ENCODE data around the gene UNK. TPM values are rescaled to one million over a fixed set of nuclear protein-coding genes. Genes with fewer than 3 reads are reported as not detected.
A peak's percentile ranks its signal among the peaks of the same experiment; 100 is the strongest.
"Not testable (repeated sequence)": the region's sequence is repeated elsewhere in the genome, so short reads cannot be mapped to it uniquely, and the experiment has no call there.

The UNK gene
- total RNA-seq, 1 donor from 2014 or later = 49.7 TPM

DNA sequence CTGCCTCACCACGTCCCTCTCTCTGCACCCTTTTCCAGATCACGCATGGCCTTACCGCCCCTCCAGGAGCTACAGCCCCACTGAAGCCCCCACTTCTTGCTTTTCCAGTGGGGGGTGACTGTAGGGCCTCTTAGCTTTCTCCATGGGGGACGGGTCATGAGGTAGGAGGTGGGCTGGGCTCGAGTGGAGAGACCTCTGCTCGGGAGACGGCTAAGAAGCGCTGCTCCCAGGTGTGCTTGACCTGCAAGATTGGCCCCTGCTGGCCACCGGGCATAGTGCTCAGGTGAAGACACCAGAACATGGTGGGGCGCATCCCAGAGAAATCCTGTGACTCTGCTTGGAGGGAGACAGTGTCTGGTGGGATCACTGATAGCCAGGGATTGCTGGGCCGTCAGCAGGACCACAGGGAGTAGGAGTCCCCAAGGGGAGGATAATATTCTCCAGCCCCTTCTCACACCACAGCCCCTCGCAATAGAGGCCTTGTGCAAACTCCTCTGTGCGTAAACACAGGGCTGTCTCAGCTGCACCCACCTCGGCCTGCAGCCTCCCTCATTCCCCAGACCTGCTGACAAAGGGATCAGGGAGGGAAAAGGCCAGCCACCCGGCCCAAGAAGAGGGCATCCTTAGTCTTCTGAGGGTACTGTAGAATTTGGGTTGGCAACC, 10.7 kb upstream of the UNK start:
- Mint-ChIP-seq H3K4me1 (ENCODE audit: unreplicated experiment) (peaks cover 36% of the 10 kb centered on the region), H3K4me3 (no peak overlapping the region), H3K9me3 (no peaks in the 10 kb centered on the region), H3K36me3 (peaks cover 33% of the 10 kb centered on the region), H3K27me3 (no peaks in the 10 kb centered on the region), H3K27ac (peak overlapping the region; percentile 59)
- DNase-seq (ENCODE audit: extremely low spot score, unreplicated experiment) = no peak
- TF ChIP-seq CTCF (conservative IDR thresholded peaks at IDR 0.05) = peak; percentile 40

DNA sequence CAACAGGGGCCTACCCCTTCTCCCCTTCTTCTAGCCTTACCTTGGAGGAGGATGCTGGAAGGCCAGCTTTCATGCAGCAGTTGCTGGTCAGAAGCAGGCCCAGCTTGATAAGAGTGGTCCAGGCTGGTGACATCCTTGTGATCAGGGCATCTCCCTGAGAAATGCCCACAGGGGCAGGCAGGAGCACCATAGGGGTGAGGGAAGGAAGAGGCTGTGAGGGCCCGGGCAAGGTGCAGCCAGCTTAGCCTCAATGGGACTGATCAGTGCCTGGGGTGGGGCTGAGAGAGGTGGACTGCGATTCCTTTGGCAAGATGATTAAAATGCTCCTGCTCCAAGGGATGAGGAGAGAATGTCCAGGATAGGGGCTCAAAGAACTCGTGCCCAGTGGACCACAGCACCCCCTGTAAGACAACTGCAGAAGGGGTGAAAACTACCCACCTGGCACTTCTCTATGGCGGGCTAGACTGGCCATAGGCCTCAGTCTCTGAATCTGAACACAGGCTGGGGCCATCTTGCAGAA, 10.1 kb upstream of the UNK start:
- no peak for TF ChIP-seq CTCF (conservative IDR thresholded peaks at IDR 0.05)
- Mint-ChIP-seq H3K4me3 (peak overlapping the region; percentile 13), H3K9me3 (no peaks in the 10 kb centered on the region), H3K27ac (peak overlapping the region; percentile 82), H3K27me3 (peaks cover 1% of the 10 kb centered on the region), H3K36me3 (peaks cover 35% of the 10 kb centered on the region), H3K4me1 (ENCODE audit: unreplicated experiment) (peaks cover 36% of the 10 kb centered on the region)
- DNase-seq (ENCODE audit: extremely low spot score, unreplicated experiment) = no peak

GRCh38 chr17:75774991-75775668, 9.5 kb upstream of the UNK start:
- Mint-ChIP-seq H3K4me1 (ENCODE audit: unreplicated experiment) (peaks cover 40% of the 10 kb centered on the region), H3K27ac (peak overlapping the region; percentile 82), H3K27me3 (peaks cover 5% of the 10 kb centered on the region), H3K36me3 (peaks cover 38% of the 10 kb centered on the region), H3K9me3 (peaks cover 4% of the 10 kb centered on the region), H3K4me3 (peak overlapping the region; percentile 98)
- TF ChIP-seq CTCF (conservative IDR thresholded peaks at IDR 0.05) = no peak
- no peak for DNase-seq (ENCODE audit: extremely low spot score, unreplicated experiment)

DNA sequence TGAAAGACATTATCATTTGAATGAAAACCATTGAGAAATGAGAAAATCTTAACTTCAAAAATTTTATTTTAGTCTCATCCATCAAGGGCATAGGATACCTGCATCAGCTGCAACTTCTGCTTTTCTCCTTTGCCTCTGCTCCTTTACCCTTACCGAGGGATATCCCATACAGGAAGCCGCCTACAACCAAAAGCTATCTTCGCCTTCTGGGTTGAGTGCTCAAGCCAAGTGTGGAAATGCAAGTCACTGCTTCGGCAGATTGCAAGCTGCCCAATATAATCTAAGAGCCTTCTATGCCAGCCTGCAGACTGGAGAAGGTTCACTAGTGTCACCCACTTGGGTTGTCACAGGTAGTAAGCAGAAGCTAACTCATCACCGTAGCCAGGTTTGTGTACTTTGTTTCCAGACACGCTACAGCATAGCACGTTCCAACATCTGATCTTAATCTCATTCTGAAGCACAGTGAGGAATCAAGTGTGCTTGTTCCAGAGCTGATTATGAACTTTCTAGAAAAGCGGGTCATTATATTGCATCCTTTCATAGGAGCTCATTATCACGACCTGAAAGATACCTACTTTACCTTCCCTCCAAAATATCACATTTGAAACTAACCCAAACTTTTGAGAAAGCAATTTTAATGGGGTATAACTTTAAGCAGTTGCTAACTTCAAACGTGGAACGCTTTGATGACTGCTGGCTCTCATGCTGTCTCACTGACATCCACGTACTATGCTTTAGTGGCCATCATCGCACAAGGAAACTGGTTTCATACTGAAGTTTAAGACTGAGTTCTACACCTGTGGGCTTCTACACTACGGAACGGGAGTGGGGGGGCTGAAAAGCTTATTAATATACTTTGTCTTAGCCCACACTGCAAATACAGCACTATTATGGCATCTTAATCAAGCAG, 8.0 kb upstream of the UNK start:
- peaks cover 5% of the 10 kb centered on the region for H3K9me3 Mint-ChIP-seq
- H3K27me3 Mint-ChIP-seq = peaks cover 5% of the 10 kb centered on the region
- peak overlapping the region; percentile 82 for H3K27ac Mint-ChIP-seq
- TF ChIP-seq CTCF (conservative IDR thresholded peaks at IDR 0.05) = no peak
- peak overlapping the region; percentile 98 for H3K4me3 Mint-ChIP-seq
- peaks cover 36% of the 10 kb centered on the region for H3K4me1 Mint-ChIP-seq (ENCODE audit: unreplicated experiment)
- DNase-seq (ENCODE audit: extremely low spot score, unreplicated experiment) = no peak
- H3K36me3 Mint-ChIP-seq = peaks cover 38% of the 10 kb centered on the region

DNA sequence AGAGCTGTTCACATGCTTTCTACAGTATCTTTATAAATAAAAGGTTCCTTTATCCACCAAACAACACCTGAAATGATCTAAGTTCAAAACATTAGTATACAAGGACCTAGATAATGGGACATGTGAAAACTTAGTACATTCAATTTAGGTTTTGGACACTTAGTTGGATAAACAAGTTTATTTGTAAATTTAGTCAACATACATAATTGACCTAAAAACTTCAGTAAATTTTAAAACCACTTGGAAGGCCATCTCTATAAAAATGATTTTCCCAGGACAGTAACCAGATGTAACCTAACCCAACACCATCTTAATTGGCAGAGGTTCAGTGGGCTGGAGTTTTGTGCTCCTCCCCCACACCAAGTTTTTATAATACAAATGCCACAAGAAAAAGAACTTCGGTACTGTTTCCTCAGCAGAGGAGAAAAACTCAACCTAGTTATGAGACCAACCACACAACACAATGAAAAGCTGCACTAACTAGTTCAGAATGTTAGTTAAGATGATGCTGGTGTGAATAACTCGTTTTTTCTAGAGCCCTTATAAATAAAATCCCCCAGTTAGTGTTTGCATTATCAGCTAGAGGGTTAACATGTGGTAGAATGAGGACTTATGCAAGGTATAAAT, 7.2 kb upstream of the UNK start:
- H3K4me1 Mint-ChIP-seq (ENCODE audit: unreplicated experiment) = peaks cover 31% of the 10 kb centered on the region
- peak overlapping the region; percentile 98 for H3K4me3 Mint-ChIP-seq
- H3K27ac Mint-ChIP-seq = peak overlapping the region; percentile 82
- TF ChIP-seq CTCF (conservative IDR thresholded peaks at IDR 0.05) = no peak
- no peak for DNase-seq (ENCODE audit: extremely low spot score, unreplicated experiment)
- peaks cover 5% of the 10 kb centered on the region for H3K27me3 Mint-ChIP-seq
- H3K36me3 Mint-ChIP-seq = peaks cover 38% of the 10 kb centered on the region
- peaks cover 5% of the 10 kb centered on the region for H3K9me3 Mint-ChIP-seq

DNA sequence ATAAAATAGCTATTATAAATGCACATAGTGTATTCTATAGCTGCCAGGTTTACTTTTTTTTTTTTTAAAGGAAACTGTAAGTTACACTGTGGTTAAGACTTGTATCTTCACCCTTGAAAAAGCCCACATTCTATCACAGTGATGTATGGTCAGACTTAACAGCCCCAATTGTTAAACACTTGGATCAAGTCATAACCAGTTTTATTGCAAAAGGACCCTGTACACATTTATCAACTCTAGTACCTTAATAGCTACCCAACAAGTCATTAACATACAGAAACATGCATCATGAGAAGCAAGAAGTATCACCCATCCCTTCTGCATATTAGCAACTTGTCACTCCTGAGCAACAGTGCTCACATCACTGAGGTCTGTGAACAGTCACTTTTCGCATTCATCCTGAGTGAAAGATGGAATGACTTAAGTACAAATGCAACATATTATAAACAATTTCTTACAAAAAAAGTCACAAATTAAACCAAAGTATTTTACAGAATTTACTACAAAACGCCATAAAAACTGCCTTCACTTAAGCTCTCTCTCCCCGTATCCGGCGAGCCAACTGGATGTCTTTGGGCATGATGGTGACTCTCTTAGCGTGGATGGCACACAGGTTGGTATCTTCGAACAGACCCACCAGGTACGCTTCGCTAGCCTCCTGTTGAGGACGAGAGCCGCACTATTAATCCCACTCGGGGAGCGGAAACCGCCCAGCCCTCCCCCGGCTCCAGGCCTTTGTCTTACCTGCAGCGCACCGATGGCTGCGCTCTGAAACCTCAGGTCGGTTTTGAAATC, 6.3 kb upstream of the UNK start:
- Mint-ChIP-seq H3K4me3 (peak overlapping the region; percentile 98), H3K27ac (peak overlapping the region; percentile 82), H3K36me3 (peaks cover 38% of the 10 kb centered on the region), H3K4me1 (ENCODE audit: unreplicated experiment) (peaks cover 36% of the 10 kb centered on the region)
- not testable (repeated sequence) for H3K27me3 Mint-ChIP-seq; H3K9me3 Mint-ChIP-seq; DNase-seq (ENCODE audit: extremely low spot score, unreplicated experiment)

All from type B pancreatic cell (in vitro differentiated cells).